HG03378 (cell line): Measurements from ENCODE around the gene SPATA3.

Experiments
- ATAC-seq: cut with Tn5 transposase; IDR thresholded peaks from one replicate; pipeline ENCODE4 v1.9.1; 2021; ENCODE audit warnings: mild to moderate bottlenecking, moderate library complexity; ENCODE audit not compliant: unreplicated experiment

The SPATA3 gene

DNA sequence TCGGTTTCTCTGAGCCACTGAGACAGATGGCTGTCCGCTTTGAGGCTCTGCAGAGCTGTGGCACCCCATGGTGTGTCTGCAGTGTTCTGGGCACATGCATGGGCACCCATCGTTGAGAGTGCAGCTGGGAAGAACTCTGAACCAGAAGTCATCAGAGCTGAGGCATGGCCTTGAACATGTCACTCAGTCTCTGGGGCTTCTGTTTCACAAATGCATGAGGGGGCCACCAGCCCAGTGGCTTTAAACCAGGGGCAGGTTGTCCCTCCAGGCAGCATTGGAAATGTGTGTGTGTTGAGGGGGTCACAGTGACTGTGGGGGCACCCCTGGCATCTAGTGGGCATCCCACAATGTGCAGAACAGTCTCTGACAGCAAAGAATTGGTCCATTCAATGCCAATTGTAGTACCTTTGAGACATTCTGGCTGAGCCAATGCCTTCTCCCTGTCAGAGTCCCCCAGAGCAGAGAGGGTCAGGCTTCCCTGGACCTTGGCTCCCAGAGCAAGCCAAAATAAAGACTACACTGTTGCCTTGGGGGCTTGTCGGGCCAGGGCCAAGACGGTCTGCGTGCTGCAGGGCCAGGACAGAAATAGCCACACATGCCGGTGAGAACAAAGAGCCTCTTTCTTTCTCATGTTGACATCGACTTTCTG, 51.5 kb downstream of the SPATA3 start:
- no peak for ATAC-seq

GRCh38 chr2:231047923-231048915, 52.3 kb downstream of the SPATA3 start:
- no peak for ATAC-seq

DNA sequence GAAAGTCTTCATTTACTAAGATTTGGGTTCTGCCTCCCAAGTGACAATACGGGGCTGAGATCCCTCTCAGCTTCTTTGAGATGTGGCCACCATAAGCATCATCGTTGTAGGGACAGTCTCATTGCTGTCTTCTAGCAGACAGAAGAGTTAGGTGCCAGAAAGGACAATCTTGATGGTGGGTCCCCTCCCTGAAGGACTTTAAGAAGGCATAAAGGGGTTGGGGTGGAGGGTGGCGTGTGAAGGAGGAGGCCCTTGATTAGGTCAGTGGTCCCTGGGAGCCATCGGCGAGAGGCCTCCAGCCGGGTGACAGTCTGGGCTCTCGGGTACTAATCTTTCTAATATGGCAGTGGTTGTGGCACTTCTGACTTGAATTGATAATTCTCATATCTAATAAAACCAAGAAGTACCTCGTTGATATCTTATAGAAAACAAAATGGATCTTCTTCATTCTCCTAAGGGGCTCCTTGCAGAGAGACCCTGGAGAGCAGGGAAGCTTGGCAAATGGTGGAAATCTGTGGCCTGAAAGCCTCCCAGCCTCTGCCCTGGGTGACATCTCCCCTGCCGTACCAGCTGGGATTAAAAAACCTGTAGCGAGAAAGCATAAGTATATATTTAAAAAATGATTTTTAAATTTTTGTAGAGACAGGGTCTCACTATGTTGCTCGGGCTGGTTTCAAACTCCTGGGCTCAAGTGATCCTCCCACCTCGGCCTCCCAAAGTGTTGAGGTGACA, 53.5 kb downstream of the SPATA3 start:
- ATAC-seq = no peak

GRCh38 chr2:231050018-231050901, 54.3 kb downstream of the SPATA3 start:
- ATAC-seq = no peak

GRCh38 chr2:231051116-231051515, 55.2 kb downstream of the SPATA3 start:
- ATAC-seq = no peak

- ATAC-seq = peak; percentile 56
Observed at GRCh38 chr2:231052494-231053451, 56.9 kb downstream of the SPATA3 start.

DNA sequence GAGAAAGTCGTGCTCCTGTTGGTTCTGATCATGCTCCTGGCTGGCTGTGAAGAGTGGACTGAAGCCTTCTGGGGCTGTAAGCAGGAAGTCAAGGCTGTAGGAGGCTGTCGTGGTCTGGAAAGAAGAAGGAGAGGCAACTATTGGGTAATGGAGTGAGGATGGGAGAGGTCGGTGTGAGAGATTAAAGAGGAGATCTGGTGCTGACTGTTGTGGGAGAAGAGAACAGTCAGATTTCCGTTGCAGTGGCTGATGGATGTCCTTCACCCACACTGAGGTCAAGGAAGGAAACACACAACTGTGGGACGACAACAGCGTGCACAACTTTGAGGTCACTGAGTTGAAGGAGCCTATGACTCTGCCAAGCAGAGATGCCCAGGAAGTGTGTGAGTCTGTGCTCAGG, 57.9 kb downstream of the SPATA3 start:
- ATAC-seq = no peak

GRCh38 chr2:231056453-231057416, 60.8 kb downstream of the SPATA3 start, which contains the start of gene PSMD1:
Gene PSMD1 (plus strand): TSS chr2:231056867. CDS start chr2:231057026, 159 bp downstream.
- ATAC-seq = peak; percentile 69

DNA sequence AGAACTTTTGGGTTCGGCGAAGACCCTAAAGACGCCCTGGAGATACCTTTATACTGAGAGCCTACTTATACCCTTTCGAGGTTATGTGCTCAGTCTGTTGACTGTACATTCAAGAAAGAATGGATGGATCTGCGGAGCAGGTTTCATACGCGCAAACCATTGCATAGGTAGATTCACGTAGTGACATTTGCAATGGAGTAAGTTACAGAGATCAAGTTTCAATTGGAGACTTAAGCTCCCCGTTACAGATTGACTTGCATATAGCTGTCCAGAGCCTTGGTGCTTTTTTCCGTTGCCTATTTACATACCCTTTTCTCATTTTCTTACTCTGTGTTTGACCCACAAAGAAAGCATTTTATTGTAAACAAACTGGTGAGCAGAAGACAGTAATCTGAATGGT, 61.7 kb downstream of the SPATA3 start:
- ATAC-seq = no peak
